Measurements from ENCODE around the gene FATE1.
"Not testable (repeated sequence)": the region's sequence is repeated elsewhere in the genome, so short reads cannot be mapped to it uniquely, and the experiment has no call there.

The FATE1 gene, protein sequence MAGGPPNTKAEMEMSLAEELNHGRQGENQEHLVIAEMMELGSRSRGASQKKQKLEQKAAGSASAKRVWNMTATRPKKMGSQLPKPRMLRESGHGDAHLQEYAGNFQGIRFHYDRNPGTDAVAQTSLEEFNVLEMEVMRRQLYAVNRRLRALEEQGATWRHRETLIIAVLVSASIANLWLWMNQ

DNA sequence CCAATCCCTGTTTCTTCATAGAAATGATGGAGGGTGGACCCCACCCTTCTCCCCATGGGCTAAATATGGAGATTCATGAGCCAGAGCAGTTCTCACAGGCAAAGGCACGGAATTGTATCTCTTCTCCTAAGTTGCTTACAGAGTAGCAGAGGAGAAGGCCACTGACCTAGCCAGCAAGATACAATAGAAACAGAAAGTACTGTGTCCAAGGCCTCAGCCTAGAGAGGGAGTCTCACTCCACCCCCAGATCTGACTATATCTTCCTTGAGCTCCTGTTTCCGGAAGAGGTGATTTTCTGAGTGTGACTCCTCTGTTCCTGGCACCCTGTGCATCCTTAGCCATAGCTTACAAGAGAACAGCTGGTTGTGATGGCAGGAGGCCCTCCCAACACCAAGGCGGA is at the start of gene FATE1:
Gene FATE1, plus strand, starts transcription at position 284 of the 400 bp plus-strand sequence. Its CDS starts 85 bp downstream, at position 369.
- no peak for DNase-seq

DNA sequence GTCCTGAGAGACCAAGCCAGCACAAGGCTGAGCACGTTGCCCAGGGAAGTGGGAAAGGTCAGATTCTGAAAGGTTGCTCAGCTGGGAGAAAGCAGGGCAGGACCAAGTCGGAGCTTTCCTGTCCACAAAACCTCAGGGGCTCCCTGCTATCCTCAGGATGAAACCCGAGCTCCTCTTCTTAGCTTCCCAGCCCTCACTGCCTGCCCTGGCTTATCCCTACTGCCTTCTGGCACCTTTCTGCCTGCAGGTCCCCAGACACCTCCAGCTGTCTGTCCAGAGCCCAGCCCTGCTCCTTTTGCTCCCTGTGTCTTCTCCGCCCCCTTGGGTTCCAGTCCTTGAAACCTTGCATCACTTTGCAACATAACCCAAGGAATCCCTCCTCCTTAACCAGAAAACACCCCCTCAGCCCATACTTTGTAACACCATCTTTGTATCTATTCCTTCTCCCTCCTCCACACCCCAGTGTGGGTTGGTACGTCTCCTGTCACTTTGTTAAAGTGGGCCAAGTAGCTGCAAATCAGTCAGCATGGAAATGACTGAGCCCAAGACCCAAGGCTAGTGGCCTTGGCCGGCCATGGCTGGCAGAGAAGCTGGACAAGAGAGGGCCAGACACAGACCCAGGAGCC is 40.6 kb upstream of the FATE1 start:
- no peak for DNase-seq

DNA sequence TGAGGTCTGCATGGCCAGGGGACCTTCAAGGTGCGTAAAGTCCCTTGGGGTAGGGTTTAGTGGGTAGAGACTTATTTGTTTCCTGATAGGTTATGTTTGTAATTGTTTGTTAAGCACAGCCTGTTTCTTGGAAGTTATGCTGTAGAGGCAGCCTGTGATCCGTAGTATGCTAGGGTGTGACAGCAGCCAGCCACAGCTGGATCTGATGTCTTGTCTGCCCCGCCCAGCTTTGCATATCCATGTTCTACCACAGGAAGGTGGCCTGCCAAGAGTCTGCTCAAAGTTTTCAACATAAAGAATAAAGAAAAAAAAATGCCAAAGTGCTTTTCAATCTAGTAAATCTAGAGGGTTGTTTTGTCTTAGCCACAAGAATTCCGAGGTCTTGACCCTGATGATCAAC is 39.6 kb upstream of the FATE1 start:
- no peak for DNase-seq

DNA sequence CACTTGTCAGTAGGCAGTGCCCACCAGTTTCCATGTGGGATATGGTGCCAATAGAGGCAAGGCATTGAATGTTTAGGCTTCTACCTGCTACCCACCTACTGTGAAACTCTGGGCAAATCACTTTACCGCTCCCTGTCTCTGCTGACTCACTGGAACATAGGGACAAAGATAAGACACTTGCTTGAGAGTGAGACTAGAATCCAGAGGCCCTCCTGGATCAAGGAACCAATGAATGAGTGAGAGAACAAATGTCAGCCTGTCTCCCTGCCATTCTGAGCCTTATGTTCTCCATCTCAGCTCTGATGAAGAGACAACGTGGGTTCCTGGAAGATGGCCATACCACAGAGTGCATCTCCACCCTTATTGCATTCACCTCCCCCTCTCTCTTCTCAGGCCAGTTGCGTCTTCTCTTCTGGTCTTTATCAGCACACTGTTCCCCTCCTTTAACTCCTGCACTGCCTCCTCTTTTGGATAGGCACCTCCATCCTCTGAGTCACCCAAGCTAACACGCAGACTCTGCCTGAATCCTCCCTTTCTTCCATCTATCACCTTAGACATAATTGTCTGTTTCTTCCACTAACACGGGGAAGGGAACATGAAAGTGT is 35.9 kb upstream of the FATE1 start:
- DNase-seq = no peak

DNA sequence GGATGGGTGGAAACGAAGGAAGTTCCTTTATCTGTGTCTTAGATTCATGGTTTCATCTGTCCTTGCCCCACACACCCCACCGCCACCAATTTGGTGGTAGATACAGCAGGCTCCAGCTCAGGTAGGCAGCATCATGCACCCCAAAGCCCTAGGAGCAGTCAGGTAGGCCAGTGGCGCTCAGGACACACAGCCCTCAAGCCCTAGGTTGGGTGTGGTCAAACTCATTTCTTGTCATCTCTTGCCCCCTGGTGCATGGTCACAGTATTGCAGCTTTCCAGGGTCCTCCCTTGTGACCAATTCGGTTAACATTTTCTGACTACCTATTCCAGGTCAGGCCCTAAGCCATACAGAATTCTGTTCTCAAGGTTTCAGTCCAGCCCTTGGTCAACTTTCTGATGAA is 35.0 kb upstream of the FATE1 start:
- DNase-seq = peak; percentile 75

DNA sequence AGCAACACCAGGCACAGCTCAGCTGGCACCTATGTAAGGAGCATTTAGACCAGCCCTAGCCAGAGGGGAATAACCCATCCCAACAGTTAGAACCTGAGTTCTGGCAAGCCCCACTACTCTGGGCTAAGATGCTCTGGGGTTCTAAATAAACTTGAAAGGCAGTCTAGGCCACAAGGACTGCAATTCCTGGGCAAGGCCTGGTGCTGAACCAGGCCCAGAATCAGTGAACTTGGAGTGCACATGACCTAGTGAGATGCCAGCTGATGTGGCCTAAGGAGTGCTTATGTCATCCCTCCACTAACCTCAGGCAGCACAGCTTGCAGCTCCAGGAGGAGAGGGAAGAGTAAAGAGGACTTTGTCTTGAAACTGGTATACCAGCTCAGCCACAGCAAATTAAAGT is 28.2 kb upstream of the FATE1 start:
- DNase-seq = no peak

DNA sequence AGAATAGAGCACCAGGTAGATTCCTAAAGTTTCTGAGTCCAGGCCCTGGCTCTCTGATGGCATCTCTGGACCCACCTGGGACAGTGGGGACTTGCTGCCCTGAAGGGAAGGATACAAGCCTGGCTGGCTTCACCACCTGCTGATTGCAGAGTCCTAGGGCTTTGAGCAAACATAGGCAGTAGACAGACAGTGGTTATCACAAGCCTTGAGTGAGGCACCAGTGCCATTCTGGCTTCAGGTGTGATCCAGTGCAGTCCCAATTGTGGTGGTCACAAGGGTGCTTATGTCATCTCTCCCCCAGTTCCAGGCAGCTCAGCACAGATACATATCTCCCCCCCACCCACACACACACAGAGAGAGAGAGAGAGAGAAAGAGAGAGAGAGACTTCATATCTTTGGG is 27.1 kb upstream of the FATE1 start:
- DNase-seq = no peak

DNA sequence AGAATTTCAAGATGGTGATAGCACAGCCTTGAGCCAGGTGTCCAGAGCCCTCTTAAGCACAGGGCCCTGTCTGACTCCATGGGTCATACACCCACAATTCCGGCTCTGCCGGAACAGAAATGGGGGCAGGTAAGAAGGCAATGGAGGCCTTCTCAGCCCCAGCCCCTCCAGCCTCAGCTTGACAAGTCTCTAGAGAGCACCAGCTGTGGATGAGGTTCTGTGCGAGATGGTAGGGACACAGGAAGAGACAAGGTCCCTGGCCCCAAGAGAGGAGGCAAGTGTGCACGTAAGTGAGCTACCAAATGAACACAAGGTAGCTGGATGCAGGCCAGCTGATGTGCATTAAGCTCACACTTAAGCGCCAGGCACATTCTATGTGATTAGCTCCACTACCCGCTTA is 23.0 kb upstream of the FATE1 start:
- no peak for DNase-seq

DNA sequence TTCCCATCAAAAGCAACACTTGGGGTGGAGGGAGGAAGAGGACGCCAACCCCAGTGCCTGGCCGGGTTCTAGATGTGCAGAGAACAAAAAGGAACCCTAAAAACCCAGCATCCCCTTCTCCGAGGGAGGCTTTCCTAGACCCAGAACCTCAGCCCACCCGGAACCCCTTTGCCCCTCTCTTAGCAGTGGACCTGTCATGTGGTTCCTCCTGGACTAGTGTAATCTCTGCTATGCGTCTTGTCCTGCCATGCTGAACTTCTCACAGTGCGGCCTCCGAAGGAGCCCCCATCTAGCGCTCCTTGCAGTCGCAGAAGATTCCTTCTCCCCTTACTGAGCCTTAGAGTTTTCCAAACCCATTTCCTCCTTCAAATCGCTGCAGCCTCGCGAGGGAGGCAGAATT is 21.7 kb upstream of the FATE1 start:
- DNase-seq = no peak

DNA sequence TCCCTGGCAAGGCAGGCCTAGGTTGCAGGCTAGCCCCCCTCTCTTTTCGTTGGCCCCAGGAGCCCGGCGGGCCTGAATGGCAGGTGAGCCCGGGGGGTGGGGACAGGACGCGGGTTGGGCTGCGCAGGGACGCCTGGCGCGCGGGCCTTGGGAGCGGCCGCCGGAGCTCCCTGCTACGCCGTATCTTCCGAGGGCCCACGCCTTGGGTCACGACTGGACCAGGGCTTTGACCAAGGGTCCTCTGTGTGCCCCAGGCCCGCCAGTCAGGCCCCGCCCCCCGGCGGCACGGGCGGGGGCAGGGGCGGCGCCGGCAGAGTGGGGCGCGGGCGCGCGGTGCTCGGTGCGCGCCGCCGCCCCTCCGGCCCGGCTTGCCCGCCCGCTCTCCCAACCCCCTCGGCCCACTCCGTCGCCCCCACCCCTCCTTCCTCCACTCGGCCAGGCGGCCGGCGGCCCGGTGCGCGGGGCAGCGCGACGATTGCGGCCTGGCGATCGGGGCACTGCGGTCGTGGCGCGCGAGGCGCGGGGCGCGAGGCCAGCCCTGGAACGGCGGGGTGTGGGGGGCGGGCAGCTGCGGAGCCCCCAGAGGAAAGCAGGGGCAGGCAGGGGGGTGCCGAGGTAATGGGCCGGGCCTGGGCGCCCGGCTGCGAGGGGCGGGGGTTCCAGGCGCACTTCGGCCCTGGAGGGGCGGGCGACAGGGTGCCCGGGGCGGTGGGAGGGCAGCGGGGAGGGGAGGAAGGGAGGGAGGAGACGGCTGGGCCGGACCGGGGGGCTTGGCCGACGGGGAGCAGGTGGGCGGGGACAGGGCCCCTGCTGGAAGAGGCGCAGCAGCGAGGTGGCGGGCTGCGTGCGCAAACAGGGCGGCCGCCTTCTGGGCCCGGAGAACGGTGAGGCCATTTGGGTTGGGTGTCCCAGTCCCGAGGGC is 20.9 kb upstream of the FATE1 start, which contains the start of gene PRRG3:
Gene PRRG3, plus strand, starts transcription at position 798 of the 922 bp plus-strand sequence. CDS start 3,357 bp downstream, outside the sequence.
- DNase-seq = no peak

DNA sequence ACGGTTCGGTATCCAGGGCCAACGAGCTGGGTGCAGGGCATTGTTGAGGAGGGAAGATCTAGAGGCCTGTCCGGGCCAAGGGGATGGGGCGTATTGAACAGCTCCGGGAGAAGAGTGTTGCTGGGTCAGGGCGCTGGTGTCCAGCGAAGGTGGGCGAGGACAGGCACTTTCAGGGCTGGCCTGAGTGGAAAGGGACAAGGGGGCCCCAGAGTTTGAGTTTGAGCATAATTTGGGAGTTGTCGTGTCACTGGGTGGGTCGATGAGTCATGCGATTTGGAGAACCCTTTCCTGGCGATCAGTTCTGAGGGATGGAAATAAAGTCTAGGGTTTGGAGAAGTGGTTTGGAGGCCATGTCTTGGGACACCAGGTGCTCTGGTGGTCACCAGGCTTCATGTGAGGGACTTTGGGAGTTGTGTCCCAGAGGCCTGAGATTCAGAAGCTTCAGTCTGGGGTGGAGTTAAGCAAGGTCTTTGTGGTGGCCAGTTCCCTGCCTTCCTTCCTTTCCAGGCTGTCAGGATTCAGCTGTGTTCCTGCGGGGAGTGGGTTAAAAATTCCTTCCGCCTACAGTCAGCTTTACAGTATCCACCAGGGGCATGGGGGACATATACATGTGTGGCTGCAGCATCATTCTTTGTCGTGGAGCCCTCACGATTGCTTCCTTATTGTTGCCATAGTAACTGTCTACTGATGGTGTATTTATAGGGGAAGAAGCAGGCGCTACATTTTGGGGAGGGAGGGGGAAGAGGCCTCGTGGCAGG is 20.1 kb upstream of the FATE1 start:
- DNase-seq = no peak

DNA sequence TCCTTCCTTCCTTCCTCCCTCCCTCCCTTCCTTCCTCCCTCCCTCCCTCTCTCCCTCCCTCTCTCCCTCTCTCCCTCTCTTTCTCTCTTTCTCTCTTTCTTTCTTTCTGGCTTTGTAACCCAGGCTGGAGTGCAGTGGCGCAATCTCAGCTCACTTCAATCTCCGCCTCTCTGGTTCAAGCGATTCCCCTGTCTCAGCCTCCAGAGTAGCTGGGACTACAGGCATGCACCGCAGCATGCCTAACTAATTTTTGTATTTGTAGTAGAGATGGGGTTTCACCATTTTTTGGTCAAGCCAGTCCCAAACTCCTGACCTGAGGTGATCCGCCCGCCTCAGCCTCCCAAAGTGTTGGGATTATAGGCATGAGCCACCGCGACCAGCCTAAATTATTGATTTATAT is 18.8 kb upstream of the FATE1 start:
- DNase-seq = not testable (repeated sequence)

DNA sequence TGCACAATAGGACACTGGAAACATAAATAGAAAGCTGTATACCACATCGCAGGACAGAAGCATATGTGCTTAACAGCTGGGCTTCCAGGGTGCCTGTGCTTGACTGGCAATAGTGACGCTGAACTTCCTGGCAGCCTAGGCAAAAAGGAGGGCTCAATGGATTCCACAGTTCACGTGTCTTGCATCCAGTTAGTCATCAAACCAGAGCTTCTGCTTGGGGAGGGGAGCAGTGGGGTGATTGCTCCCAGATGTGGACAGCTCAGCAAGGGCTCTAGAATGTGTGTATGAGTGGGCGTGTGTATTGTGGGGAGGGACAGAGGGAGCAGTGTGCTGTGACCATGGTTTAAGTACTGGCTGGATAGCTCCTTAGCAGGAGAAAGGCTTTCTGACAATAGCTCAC is 18.3 kb upstream of the FATE1 start:
- DNase-seq = no peak

DNA sequence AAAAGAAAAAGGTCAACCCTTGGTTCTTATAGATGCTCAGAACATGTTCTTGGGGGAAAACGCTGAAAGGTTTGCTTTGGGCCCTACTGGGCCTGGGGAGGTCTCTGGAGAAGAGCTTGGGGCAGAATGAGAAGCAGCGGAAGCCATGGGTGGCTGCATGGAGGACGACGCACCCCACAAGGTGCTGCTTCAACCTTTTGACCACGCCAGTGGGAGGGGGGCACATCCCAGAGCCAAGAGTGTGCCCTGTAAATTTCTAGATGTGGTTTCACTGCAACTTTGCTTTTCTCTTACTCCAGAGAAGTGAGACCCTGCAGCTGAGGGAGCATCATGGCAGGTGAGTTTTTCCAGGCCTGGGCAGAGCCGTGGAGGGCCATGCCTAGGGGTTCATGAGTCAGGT is 17.4 kb upstream of the FATE1 start:
- DNase-seq = no peak

DNA sequence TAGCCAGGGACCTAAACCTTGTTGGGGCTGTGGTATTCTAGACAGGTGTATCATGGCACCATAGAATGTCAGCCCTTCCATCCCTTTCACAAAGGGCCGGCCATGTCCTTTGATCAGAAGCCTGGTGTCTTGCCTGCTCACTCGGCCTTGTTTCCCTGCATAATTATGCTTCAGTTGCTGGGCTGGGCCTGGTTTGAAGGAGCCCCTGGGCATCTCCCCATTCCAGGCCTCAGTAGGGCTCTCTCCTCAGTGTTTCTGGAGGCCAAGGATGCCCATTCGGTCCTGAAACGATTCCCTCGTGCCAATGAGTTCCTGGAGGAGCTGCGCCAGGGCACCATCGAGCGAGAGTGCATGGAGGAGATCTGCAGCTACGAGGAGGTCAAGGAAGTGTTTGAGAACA is 16.1 kb upstream of the FATE1 start:
- no peak for DNase-seq

DNA sequence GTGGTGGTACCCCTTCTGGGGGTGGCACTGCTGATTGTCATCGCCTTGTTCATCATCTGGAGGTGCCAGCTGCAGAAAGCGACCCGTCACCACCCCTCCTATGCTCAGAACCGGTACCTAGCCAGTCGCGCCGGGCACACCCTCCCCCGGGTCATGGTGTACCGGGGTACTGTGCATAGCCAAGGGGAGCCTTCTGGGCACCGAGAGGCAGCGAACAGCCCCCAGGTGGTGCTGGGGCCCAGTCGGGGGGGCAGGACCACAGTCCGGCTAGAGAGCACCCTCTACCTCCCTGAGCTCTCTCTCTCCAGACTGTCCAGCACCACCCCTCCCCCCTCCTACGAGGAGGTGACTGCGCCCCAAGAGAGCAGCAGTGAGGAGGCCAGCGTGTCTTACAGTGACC is 15.3 kb upstream of the FATE1 start:
- DNase-seq = no peak

DNA sequence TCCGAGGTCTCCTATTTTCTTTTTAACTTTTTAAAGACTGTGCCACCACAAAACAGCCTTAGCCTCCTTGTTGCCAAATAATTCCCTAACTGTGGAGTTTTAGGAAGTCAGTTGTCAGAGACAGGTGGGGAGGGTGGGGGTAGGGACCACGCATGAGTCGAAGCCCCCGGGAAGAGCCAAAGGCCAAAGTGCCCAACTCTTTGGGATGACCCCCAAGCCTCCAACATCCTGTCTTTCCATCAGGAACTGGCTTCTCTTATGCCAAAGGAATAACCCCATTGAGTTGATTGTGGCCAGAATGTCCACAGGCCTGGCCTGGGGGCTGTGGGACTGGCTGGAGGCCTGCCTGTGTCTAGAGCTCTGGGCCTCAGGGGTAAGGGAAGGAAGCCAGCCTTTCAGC is 14.8 kb upstream of the FATE1 start:
- DNase-seq = no peak

DNA sequence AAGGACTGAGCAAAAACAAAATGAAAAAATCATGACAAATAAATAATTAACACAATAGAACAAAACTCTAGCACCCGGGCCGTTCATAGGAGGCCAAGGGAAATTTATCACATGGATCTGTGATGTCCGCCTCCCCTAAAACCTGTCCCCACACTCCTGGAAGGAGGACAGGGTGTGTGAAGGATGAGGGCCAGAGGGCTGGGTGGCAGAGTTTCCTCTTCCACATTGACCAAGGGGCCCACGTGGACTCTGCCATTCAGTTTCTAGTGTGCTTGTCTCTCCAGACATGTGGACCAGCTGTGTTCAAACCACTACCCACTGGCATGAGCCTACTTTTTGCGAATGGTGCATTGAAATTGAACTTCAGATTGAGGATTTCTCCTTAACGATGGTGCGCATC is 14.3 kb upstream of the FATE1 start:
- no peak for DNase-seq

DNA sequence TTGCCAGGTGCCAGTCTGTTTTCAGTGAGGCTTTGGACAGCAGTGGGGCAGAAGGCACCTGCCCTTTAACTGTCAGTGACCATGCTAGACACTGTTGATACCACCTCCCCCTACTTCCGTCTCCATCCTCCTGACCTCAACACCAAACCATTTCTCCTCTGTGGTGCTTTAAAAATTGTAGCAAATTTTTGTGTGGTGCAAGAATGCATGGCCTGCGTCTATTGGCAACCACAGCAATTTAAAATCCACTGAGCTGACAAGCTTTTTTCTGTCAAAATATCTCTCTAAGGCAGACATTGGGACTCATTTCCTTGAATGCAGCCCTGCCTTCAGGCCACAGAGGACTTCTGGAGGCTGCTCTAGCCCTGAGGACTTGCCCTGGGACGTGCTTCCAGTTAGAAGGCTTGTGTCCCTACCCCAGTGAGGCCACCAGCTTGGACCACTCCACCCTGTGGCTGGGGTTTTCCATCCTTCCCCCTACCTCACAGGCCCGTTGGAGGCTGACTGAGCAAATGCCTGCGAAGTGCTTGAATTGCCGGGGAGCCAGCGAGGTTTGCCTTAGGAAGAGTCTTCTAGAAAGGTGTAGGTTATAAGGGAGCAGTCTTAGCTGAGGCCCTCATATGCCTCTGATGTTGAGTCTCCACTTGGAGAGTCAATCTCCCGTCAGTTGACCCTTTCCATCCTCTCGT is 13.7 kb upstream of the FATE1 start:
- no peak for DNase-seq

DNA sequence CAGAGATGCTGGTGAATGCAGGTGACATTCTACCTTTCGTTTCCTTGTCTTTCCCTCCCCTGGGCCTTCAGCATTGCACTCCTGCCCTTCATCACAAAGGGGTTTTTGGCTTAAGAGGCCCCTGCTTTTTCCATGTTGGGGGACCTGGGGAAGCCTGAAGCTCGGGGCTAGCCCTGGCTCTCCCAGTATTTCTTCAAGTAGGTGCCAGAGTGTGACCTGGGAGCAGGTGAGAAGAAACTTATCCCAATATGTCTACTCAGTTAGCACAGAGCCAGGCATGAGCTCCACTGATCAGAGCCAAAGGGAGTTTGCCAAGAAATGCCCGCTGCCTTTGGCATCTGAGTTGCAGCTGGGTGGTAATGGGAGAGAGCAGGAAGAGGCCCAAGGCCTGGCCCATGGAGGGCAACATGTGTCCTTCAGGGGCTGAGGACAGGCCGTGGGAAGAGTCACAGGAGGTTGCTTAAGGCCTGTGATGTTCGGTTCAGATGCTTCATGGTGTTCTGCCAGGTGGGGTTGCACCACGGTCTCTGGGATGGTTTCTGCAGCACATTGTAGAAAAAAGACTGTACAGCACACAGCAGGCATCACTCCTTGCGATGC is 13.0 kb upstream of the FATE1 start:
- DNase-seq = no peak

DNA sequence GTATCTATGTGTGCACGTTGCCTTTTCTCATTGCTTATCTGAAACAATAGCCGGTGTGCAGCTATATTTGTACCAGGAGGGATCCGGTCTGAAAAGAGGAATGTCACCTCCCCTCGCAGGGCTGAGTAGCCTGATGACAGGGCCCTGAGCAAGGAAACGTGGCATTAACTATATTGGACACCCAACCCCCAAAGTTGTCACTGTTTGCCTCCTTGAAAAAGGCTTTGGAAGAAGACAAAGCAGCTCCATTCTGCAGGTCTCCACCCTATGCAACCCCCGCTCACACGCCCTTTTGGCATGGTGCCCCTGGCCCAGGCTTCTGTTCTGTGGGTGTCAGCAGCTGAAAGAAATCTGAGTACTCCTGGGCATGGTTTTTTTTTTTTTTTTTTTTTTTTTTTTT is 12.3 kb upstream of the FATE1 start:
- no peak for DNase-seq

Measured in activated CD4-positive, alpha-beta T cell treated with anti-CD3 and anti-CD28 coated beads, Interleukin-10, Interleukin-2, amounts not matched to agents 100 ng/mL and 50 ng/mL, durations not matched to agents 16 hours and 8 hours (primary cell).